HG02623 (cell line): ENCODE data around the gene TMEM203.

Experiments used
- ATAC-seq: cut with Tn5 transposase; IDR thresholded peaks from one replicate; pipeline ENCODE4 v1.9.1; 2021; ENCODE audit warnings: moderate library complexity; ENCODE audit not compliant: unreplicated experiment

TMEM203 gene

DNA sequence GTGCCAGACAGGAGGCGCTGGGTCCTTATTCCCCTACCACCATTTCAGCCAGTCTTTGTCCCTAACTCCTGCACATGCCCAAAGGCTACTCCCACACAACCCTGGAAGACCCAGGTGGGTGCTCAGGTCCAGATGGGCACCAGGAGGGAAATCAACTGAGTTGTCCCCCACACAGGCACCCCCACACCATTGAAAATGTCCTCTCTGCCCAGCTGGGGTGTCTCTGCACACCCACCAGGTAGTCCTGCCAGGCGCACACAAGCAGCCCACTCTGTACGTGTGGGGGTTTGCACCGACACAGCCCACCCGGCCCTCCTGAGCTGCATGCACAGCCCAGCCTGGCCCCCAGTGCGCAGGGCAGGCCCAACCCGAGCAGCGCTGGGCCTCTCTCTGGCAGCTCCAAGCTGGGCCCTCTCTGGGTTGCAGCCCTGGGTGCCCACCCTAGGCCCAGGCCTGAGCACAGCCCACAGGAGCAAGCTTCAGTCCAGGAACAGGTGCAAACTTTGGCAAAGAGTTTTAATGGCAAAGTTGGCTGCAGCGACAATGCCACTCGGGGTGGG lies 14.4 kb upstream of the TMEM203 start:
- no peak for ATAC-seq

DNA sequence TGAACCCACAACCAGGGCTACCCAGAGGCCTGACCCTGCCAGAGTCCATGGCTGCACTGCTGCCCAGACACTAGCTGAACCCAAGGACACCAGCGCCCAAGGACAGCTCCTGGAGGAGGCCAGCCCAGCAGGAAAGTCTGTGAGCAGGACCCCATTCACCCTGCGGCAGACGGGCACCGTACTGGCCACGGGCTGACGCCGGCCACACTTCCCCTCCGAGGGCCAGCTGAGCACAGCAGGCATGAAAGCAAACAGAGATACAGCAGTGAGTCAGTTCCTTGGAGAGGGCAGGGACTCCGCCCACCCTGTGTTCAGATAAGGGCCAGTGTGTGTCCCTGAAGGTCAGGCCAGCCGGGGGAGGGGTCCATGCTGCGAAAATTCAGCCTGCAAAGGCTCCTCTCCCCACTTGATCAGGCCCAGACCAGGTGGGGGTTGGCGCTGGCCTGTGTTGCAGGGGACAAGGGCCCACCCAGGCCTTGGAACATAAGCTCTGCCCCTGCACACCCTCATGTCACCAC lies 13.4 kb upstream of the TMEM203 start:
- no peak for ATAC-seq

DNA sequence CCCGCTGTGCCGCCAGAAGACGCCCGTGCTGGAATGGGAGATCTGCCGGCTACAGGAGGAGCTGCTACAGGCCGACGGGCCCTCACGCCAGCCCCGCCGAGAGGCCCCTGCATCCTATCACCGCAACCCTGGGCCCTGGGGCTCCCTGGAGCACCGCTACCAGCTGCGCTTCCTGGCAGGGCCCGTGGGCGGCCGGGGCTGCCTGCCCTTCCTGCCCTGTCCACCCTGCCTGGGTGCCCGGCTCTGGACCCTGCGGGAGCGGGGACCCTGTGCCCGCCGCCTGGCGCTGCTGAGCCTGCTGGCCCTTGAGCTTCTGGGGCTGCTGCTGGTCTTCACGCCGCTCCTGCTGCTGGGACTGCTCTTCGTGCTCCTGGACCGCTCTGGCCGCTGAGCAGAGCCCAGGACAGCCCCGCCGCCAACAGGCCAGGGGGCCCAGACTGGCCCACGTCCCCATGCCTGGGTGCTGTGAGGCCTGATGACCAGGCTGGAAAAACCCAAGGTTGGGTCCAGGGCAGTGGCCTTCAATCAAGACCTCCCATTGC lies 12.8 kb upstream of the TMEM203 start:
- ATAC-seq, result no peak

DNA sequence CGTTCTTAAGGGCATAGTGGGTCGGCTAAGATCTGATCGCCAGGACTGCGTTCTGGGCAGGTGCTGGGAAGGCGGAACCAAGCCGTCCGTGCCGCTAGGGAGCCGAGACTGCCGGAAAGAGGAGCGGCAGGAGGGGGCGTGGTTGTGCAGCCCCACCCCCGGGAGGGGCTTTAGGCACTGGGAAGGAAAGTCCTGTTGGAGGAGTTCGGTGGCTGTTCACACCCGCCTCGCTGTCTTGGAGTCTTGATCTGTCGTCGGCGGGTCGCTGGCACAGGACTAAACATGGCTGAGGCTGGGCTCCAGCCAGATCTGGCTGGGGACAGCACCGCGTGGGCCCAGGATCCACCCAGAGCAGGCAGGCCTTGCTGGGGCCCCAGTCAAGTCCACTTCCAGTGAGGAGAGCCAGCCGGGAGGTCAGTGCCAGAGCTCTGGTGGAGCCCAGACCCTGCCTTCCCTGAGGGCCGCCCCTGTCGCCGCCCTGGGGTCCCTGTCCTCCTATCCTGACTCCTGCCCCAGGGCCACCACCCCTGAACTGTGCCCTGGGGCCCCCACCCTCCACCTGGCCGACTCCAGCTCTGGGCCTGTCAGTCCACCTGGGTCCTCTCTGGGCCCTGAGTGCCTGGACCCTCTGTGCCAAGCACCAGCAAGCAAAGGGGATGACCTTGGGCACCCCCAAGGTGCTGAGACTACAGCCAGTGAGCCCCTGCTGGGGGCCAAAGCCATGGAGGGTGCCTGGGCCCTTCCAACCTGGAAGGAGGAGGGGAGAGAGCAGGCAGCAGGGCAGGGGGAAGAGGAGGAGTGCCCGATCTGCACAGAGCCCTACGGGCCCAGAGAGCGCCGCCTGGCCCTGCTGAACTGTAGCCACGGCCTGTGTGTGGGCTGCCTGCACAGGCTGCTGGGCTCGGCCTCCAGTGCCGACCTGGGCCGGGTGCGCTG lies 12.1 kb upstream of the TMEM203 start:
- ATAC-seq, result no peak

DNA sequence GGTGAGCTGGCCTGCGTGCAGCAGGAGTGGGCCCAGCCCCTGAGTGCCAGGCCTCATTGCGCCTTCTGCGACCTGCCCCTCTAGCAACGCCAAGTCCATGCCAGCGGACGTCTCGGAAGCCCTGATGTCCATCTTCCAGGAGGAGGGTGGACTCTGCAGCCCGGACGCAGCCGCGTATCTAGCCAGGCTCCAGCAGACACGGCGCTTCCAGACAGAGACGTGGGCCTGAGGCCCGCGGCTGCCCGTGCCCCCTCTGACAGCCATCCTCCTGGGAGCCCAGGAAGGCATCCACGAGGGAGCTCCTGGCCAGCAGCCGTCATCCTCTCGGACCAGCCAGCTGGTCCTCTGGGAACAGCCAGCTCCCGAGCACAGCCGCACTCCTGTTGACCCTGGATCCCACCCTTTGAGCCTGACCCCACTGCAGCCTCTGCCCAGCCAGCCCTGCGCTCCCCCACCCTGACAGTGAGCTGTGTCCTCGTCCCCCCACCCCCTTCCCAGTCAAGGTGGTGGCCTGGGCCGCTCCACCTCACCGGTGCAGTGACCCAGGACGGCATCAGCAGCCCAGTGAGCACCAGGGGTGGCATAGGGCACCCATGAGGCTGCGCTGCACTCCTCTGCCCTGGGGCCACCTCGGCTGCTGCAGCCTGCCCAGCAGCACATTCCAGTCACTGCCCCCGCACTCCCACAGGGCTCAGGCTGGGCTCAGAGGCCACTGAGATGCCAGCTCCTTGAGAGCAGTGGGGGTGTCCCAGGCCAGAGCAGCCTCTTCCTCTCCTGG lies 10.9 kb upstream of the TMEM203 start:
- ATAC-seq, result no peak

DNA sequence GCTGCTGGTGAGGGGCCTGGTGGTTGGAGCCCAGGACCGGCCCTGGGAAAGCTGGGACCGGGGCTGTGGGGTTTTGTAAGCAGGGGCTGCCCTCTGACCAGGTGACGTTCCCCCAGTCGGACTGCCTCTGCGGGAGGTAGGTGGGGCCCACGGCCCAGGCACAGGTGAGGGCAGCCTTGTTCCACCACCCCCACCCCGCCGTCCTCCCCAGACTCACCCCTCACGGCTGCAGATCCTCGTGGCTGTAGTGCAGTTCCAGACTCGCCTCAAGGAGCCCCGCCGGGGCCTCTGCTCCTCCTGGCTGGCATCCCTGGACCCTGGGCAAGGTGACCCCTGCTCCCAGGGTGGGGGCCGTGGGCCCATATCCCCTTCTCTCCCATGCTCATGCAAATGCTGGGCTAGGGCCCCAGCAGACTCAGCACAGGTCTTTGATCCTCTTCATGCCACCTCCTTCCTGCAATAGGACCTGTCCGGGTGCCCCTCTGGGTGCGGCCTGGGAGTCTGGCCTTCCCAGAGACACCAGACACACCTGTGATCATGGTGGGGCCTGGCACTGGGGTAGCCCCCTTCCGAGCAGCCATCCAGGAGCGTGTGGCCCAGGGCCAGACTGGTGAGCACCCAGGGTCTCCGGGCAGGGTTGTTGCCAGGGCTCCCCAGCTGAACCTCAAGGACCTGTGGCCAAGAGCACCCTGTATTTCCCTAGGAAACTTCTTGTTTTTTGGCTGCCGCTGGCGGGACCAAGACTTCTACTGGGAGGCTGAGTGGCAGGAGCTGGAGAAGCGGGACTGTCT lies 9.9 kb upstream of the TMEM203 start:
- no peak for ATAC-seq

DNA sequence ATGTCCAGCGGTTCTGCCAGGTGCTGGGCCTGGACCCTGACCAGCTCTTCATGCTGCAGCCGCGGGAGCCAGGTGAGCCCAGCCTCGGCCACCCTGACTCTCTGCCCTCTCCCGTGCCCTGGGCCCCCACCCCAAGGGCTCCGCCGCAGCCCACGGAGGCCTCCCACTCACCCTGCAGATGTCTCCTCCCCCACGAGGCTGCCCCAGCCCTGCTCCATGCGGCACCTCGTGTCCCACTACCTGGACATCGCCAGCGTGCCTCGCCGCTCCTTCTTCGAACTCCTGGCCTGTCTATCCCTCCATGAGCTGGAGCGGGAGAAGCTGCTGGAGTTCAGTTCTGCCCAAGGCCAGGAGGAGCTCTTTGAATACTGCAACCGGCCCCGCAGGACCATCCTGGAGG lies 9.2 kb upstream of the TMEM203 start:
- ATAC-seq, result no peak

DNA sequence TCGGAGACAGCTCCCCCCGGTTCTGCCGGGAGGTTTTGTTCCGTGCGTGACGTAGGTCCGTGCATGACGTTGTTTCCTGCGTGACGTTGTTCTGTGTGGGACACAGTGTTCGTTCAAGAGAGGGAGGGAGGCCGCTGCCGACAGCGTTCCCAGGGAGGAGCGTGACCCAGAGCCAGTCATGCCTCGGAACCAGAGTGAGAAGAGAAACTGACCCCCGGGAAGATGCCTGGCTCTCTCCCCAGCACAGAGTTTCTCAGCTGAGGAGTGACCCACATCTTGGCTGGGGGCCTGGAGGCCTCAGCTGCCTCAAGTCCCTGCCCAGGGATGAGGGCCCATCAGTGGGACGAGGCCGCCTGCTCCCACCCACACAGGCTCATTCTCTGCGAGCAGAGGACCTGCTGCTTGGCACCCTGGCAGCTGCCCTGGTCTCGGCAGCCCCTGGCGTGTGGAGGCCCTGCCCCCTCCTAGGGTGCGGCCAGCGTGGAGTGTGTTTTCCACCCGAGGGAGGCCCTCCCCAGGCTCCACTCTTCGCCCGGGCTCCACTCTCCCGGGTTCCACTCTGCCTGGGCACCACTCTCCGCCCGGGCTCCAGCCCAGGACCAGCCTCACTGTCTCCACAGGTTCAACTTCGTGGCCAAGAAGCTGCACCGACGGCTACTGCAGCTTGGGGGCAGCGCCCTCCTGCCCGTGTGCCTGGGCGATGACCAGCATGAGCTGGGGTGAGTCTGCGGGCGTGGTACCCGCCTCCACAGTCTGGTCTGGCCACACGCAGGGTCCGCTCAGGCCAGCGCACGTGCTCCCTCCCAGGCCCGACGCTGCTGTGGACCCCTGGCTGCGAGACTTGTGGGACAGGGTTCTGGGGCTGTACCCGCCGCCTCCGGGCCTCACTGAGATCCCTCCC lies 8.0 kb upstream of the TMEM203 start:
- ATAC-seq, result no peak

DNA sequence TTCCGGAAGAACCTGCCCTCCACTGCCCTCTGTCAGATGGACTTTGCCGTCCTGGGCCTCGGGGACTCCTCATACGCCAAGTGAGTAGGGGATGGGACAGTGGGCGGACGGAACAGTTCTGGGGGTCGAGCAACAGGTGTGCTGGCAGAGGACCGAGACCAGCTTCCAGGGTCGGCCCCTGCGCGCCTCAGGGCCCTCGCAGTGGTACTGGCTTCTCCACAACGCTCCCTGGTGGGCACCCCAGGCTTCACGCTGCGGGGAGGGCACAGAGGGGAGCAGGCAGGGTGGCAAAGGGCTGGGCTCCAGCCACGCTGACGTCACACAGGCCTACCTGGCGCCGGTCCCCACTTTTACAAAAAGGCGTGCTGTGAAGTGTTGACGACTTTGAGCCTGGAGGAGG lies 7.1 kb upstream of the TMEM203 start:
- ATAC-seq, result no peak

DNA sequence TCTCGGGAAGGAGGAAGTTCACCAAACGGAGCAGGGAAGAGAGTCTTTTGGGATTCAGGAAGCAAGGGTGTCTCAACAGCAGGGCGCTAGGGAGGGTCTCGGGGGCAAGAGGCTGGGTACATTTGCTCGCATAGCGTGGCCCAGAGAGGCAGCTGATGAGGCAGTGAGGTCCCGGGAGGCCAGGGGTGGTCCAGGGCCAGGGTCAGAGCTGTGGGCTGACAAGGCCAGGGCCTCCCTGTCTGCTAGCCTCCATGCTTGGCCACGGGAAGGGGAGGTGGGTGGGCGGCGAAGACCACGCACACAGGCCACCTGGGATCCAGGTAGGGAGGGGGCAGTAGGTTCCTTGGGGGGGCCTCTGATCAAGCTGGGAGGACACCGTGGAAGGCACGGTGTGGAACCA lies 6.1 kb upstream of the TMEM203 start:
- ATAC-seq, result no peak

DNA sequence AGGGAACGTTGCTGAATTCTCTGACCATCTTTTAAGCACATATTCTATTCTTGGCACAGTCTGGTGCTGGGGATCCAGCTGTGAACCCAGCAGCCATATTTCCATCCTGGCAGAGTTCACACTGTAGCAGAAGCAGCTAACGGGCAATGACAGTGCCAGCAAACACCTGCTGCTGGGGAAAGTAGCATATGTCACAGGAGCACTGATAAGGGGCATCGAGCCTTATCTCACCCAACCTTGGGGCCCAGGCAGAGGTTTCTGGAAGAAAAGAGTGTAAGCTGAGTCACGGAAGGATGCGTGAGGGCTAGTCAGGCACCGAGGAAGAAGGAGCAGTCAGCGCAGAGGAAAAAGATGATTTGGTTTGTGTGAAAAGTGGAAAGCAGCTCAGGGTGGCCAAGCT lies 1.2 kb upstream of the TMEM203 start:
- ATAC-seq, result no peak

DNA sequence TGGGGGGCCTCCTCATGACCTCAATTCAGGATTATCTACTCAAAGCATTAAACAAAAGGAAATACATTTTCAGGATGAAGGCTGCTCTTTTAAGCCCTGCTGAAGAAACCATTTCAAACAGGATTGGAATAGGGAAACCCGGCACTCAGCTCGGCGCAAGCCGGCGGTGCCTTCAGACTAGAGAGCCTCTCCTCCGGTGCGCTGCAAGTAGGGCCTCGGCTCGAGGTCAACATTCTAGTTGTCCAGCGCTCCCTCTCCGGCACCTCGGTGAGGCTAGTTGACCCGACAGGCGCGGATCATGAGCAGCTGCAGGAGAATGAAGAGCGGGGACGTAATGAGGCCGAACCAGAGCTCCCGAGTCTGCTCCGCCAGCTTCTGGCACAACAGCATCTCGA lies 720 bp downstream of the TMEM203 start:
- no peak for ATAC-seq

DNA sequence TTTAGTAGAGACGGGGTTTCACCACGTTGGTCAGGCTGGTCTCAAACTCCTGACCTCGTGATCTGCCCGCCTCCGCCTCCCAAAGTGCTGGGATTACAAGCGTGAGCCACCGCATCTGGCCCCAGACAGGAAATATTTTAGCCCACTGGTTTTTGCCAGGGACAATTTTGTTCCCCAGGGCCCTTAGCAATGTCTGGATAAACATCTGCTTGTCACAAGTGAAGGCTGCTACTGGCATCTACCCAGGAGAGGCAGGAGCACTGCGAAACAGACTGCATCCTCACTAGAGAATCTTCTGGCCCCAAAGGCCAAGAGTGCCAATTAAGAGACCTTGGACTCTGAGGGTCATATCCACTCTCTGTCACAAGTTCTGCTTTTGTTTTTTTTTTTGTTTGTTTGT lies 2.5 kb downstream of the TMEM203 start:
- ATAC-seq, result no peak

DNA sequence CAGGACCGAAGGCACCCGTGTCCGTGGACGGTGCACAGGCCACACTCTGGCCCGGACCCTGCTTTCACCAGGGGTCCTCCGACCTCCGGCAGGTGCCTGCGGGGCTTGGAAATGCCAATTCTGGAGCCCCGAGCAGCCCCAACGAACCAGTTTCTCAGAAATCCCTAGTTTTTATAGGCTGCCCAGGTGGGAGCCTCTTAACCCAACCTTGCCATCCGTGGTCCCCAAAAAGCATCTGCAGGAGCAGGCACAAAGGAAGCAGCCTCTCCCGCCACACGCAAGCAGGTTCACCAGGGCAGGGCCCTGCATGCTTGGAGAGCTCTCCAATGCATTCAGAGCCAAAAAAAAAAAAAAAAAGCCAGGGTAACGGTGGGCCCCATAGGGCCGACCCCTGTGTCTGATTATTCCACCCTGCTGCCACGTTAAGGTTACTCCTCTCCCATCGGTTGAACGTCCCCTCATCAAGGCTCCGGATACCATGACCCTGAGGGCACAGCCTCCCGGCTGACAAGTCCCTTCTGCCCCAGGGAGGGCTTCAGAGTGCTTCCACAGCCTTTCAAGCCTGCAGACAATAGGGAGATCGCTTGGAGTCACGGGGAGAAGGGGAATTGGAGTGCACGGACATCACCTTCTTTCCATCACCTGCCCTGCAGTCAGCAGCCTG lies 4.1 kb downstream of the TMEM203 start:
- no peak for ATAC-seq

DNA sequence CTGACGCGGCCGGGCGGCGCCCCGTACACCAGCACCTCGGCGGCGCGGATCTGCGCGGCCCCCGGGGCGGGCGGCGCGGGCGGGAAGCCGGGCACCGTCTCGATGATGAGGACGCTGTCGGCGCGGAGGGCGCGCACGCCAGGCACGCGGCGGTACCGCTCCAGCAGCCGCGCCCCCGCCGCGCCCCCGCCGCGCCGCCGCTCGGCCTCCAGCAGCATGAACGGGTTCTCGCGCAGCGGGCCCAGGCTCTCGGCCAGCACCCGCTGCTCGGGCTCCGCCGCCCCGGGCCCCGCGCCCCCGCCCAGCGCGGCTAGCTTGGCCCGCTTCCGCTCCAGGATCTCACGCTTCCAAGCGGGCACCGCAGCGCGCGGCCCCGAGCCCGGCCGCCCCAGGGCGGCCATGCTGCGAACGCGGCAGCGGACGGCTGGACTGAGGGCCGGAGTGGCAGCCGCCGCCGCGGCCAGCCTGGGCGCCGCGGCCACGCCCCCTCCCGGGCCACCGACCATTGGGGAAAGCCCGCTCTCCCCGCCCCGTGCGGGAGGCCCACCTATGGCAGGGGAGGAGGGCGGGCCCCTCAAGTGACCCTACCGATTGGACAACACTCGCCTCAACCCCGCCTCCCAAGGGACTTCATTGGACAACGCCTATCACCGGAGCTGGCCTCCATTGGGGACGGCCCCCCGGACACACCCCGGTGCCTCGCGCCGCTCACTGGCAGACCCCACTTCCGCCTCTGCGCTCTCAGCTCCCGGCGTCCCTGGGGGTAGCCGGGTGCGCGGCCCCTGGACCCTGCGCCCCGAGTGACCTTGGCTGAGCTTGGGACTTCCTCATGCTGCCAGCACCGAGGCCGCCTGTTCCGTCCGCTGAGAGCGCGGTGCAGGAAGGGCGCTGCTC lies 4.9 kb downstream of the TMEM203 start, which contains the start of gene TPRN:
TSS of gene TPRN (minus strand) at position 431 of the 894 bp plus-strand sequence. CDS start at position 401, 30 bp downstream.
- ATAC-seq, result peak; percentile 82

DNA sequence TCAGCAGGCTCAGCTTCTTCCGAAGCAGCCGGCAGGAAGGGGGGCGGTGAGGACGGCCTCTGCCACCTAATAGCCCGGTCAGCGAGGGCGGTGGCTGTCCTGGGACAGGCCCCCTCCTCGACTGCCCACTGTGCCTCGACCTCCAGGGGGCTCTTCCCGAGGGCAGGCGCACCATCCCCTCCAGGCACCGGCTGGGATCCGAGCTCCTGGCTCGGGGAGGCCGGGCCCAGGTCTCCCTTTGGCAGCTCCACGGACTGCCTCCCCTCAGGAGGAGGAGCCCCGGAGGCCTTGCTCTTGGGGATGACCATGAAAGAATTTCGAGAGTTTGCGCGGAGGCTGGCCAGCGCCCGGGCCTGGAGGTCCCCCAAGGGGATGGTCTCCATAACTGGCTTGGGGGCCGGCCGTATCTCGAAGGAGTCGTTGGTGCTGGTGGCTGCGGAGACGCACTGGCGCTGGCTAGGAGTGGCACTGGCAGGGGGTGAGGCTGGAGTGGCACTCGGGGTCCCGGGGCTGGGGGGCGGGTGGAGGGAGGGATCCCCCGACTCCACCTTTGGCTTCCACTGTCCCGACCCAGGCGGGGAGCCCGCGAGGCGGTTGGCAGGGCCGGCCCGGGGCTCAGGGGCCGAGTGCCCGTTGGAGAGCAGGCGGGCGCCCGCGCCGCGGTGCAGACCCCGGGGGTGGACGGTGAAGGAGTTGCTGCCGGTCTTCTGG lies 5.9 kb downstream of the TMEM203 start:
- ATAC-seq, result no peak

DNA sequence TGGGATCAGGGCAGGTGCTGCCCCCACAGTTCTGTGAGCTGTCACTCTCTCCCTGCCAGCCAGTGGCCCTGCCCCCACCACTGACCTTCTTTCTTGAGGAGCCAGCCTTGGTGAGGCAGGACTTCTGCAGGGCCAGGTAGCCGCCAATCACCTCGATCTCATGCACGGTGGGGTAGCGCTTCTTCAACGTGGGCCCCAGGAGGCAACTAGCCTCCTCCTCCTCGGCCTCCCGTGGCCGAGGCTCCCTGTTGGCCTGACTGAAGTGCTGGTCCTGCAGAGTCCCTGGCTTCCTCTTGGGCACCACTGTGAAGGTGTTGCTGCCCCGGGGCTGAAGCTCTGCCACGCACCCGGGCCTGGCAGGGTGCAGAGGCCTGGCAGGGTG lies 6.6 kb downstream of the TMEM203 start:
- no peak for ATAC-seq
